Panc1 (cell line): ENCODE data around the gene JAZF1. TPM values are rescaled to one million over a fixed set of nuclear protein-coding genes. Genes with fewer than 3 reads are reported as not detected.

Experiments
- ATAC-seq: fragments of 200-7000 bp; cut with Tn5 transposase; 2 replicates; pipeline ENCODE4 v1.9.1; 2020; ENCODE audit warnings: mild to moderate bottlenecking, moderate library complexity
- BruUV-seq: library from RNA; stranded (reverse); fragments of 400-500 nt; replicated peaks from 2 replicates; lab custom pipeline; 2021; lab: Mats Ljungman, UMichigan
- CTCF ChIA-PET: fragments of 300-600 bp; sonication (Branson Sonifier 250); formaldehyde crosslinking; loops from one replicate; lab custom pipeline; 2022; ENCODE audit warnings: antibody characterized with exemption; lab: Charles Lee
- POLR2A ChIA-PET: fragments of 300-600 bp; sonication (Branson Sonifier 250); formaldehyde crosslinking; loops from one replicate; lab custom pipeline; 2022; ENCODE audit warnings: antibody characterized with exemption; lab: Charles Lee
- DNase-seq: peaks from one replicate; pipeline ENCODE4 v3.0.0-alpha.2; 2010; ENCODE audit warnings: low read depth, low spot score
- H3K27ac ChIP-seq: 2 replicates; pipeline ENCODE4 v1.5.1; 2011; ENCODE audit warnings: mild to moderate bottlenecking, low read length, inconsistent platforms
- H3K27me3 ChIP-seq: fragments of 200-500 bp; sonication (Bioruptor generic); 2 replicates; pipeline ENCODE4 v1.6.0; 2014; ENCODE audit warnings: low read length, inconsistent platforms; ENCODE audit not compliant: control insufficient read depth, insufficient read depth
- H3K36me3 ChIP-seq: fragments of 200-500 bp; sonication (Bioruptor generic); 2 replicates; pipeline ENCODE4 v1.5.1; 2014; ENCODE audit warnings: inconsistent platforms, mild to moderate bottlenecking, low read length, moderate library complexity; ENCODE audit not compliant: control insufficient read depth, insufficient read depth
- H3K4me1 ChIP-seq: 2 replicates; pipeline ENCODE4 v1.5.1; 2011; ENCODE audit warnings: inconsistent platforms, mild to moderate bottlenecking, low read length, moderate library complexity; ENCODE audit not compliant: control insufficient read depth, insufficient read depth
- H3K4me3 ChIP-seq, 2 experiments: 2 replicates each; pipeline ENCODE4 v1.5.1; 2011 to 2012; ENCODE audit warnings: low read depth in 2 of 2, low read length in 2 of 2, mild to moderate bottlenecking in 2 of 2, inconsistent platforms in 1 of 2, moderate library complexity in 1 of 2
- H3K9me3 ChIP-seq: fragments of 200-500 bp; sonication (Bioruptor generic); 2 replicates; pipeline ENCODE4 v1.5.1; 2014; ENCODE audit warnings: low read depth, mild to moderate bottlenecking, inconsistent platforms, low read length, moderate library complexity; ENCODE audit not compliant: control insufficient read depth, insufficient read depth
- POLR2AphosphoS5 ChIP-seq: IDR thresholded peaks from 2 replicates; pipeline ENCODE4 v1.6.1; 2012; ENCODE audit warnings: mild to moderate bottlenecking, low read depth, low read length, moderate library complexity
- REST ChIP-seq, 2 experiments: IDR thresholded peaks; 2 replicates each; pipeline ENCODE4 v1.6.1; 2011 to 2012; ENCODE audit warnings: low read depth in 2 of 2, control low read depth in 1 of 2, low read length in 1 of 2, mild to moderate bottlenecking in 1 of 2, moderate library complexity in 1 of 2; ENCODE audit not compliant: insufficient read depth in 1 of 2
- SIN3A ChIP-seq: IDR thresholded peaks from 2 replicates; pipeline ENCODE4 v1.6.1; 2012; ENCODE audit warnings: low read depth, mild to moderate bottlenecking, low read length, moderate library complexity, borderline replicate concordance; ENCODE audit not compliant: insufficient read depth
- TCF7L2 ChIP-seq: IDR thresholded peaks from 2 replicates; pipeline ENCODE4 v1.6.1; 2011; ENCODE audit warnings: mild to moderate bottlenecking, low read depth, low read length, inconsistent platforms
- in situ Hi-C: cut with HindIII; loops from 2 replicates; pipeline ENCODE4 v1.10.0; 2016; ENCODE audit warnings: low sequenced_read_pairs, low pct_unique_long_range_greater_than_20kb
- intact Hi-C: fragments of 100-400 bp; cut with micrococcal nuclease; formaldehyde crosslinking; loops from one replicate; pipeline ENCODE4 v1.10.0; 2022; ENCODE audit not compliant: unreplicated experiment
- total RNA-seq: library from RNA; stranded (reverse); gene quantifications from one replicate; pipeline ENCODE4 v1.2.1, GENCODE V29; 2021; ENCODE audit not compliant: unreplicated experiment
- TF ChIP-seq, protein P1 (sequence below): fragments of 450-650 bp; IDR thresholded peaks from 2 replicates; pipeline ENCODE4 v1.5.1; 2017; ENCODE audit warnings: mild to moderate bottlenecking

JAZF1 gene
- total RNA-seq, 1 experiment from 2014 or later = 8.8 TPM

- CTCF ChIA-PET = no interaction called here
- no peak overlapping the region for H3K27ac ChIP-seq
- DNase-seq (no peak), ATAC-seq (no peak)
- in situ Hi-C loops = no loop called here
- no peaks in the 10 kb centered on the region for H3K9me3 ChIP-seq
- peaks cover 17% of the 10 kb centered on the region for H3K27me3 ChIP-seq
- POLR2A ChIA-PET = no interaction called here
- H3K4me3 ChIP-seq = no peak overlapping the region
- intact Hi-C loops = no loop called here
- H3K4me1 ChIP-seq = no peaks in the 10 kb centered on the region
- H3K36me3 ChIP-seq = no peaks in the 10 kb centered on the region
- BruUV-seq = no TSS peak
- TF ChIP-seq TCF7L2 = no peak
- TF ChIP-seq REST (IDR thresholded peaks at IDR 0.05; ENCODE audit: insufficient read depth in 1 of 2, low read depth in 2 of 2, low read length in 1 of 2) = no peak
- no peak for TF ChIP-seq SIN3A
- TF ChIP-seq POLR2AphosphoS5 = no peak
- TF ChIP-seq, protein P1, sequence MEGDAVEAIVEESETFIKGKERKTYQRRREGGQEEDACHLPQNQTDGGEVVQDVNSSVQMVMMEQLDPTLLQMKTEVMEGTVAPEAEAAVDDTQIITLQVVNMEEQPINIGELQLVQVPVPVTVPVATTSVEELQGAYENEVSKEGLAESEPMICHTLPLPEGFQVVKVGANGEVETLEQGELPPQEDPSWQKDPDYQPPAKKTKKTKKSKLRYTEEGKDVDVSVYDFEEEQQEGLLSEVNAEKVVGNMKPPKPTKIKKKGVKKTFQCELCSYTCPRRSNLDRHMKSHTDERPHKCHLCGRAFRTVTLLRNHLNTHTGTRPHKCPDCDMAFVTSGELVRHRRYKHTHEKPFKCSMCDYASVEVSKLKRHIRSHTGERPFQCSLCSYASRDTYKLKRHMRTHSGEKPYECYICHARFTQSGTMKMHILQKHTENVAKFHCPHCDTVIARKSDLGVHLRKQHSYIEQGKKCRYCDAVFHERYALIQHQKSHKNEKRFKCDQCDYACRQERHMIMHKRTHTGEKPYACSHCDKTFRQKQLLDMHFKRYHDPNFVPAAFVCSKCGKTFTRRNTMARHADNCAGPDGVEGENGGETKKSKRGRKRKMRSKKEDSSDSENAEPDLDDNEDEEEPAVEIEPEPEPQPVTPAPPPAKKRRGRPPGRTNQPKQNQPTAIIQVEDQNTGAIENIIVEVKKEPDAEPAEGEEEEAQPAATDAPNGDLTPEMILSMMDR = no peak
Measured at GRCh38 chr7:28187012-28187411, 6.4 kb upstream of the JAZF1 start.

- CTCF ChIA-PET = no interaction called here
- no peak for ATAC-seq
- in situ Hi-C loops = no loop called here
Measured at GRCh38 chr7:28183627-28184026, 3.0 kb upstream of the JAZF1 start.

More at GRCh38 chr7:28183627-28184026, 3.0 kb upstream of the JAZF1 start:
- no peak for DNase-seq
- intact Hi-C loops = no loop called here
- H3K27me3 ChIP-seq = 0 out of 2 replicates have a peak, but pooled peaks cover 10% of the 10 kb centered on the region
- BruUV-seq = no TSS peak
- H3K4me1 ChIP-seq = peaks cover 4% of the 10 kb centered on the region
- H3K4me3 ChIP-seq = no peak overlapping the region
- H3K27ac ChIP-seq = no peak overlapping the region
- TF ChIP-seq, protein P1 = no peak
- no peak for TF ChIP-seq POLR2AphosphoS5
- no peak for TF ChIP-seq TCF7L2
- TF ChIP-seq REST (IDR thresholded peaks at IDR 0.05; ENCODE audit: insufficient read depth in 1 of 2, low read depth in 2 of 2, low read length in 1 of 2) = no peak
- TF ChIP-seq SIN3A = no peak
- H3K9me3 ChIP-seq = no peaks in the 10 kb centered on the region
- POLR2A ChIA-PET = no interaction called here
- no peaks in the 10 kb centered on the region for H3K36me3 ChIP-seq
